GM12891 (cell line): ENCODE results near the gene MRPL14.

Source experiments
- POLR2A ChIP-seq: IDR thresholded peaks from 2 replicates; pipeline ENCODE4 v1.6.1; 2011; ENCODE audit warnings: low read depth, low read length, control low read depth
- POLR2AphosphoS5 ChIP-seq: IDR thresholded peaks from 2 replicates; pipeline ENCODE4 v1.6.1; 2011; ENCODE audit warnings: low read depth, low read length, control low read depth

DNA sequence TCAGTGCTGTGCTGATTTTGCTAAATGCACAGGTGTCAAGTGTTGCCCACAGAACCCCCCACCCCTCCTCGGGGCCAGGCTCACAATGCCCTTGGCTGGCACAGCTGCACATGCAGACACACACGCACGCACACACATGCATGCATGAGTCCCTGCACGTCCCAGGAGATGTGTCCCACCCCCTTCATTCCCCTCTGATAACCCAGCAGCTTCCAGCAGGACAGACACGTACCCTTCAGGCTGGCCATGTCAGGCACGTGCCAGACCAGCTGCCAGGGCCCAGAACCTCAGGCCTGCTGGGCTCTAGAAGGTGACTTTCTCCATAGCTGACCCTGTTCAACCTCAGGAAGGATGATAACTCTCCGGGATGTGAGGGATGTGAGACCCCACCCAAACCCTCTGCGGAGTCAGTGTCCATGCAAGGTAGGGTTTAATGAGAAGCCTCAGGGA is 44.4 kb downstream of the MRPL14 start:
- TF ChIP-seq POLR2AphosphoS5 (no peak), POLR2A (no peak)
